ENCODE results near the gene ACOT11. TPM values are rescaled to one million over a fixed set of nuclear protein-coding genes. Genes with fewer than 3 reads are reported as not detected.

ACOT11 gene
- total and polyA plus RNA-seq, 9 of the 15 experiments (the other 6 are each of a cell fraction or from before 2014, with no cell fraction given), result 0.04 to 1.2 (median 0.64) TPM; not detected in 2

DNA sequence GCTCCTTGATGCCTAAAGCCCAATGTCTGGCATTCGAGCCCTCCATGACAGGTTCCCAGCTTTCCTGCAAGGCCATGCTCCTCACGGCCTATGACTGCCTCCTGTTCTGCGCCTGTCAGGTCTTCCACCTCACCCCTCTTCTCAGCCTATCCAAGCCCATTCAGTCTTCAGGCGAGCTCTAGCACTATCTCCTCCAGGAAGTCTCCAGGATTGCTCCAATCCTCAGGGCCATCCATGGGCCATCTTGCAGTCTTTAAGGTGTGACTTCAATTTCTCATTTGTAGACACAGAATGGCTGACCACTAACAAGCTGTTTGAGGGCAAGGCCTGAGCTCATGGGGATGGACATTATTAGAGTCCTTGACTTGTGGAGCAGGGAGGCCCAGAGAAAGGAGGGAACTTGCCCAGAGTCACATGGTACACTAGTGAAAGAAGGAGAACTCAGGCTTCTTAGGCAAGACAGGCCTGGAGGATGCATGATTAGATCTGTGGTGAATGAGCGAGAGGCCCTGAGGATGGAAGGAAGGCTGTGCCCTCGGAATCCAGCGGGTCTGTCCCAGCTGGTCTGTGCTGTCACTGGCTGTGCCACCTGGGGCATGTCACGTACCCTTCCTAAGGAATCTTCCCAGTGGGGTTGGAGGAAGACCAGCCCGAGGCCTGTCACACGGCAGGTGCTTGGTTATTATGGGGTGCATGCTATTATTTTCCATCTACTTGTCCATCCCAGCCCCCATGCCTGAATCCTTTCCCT lies 1.2 kb upstream of the ACOT11 start (continued):
- TF ChIP-seq CBX1 (IDR thresholded peaks at IDR 0.05; ENCODE audit: low read depth), result no peak
- 0 out of 2 replicates have a peak, but pooled peaks have one; percentile 34 for TF ChIP-seq ZNF766 (CRISPR knock-in tag; conservative IDR thresholded peaks at IDR 0.05)
- TF ChIP-seq RNF2 (IDR thresholded peaks at IDR 0.05), result no peak
- no peak for TF ChIP-seq PHF20 (IDR thresholded peaks at IDR 0.05; ENCODE audit: partially characterized antibody)
- TF ChIP-seq ZNF668 (CRISPR knock-in tag; IDR thresholded peaks at IDR 0.05), result no peak
- no peak for TF ChIP-seq SMARCB1 (IDR thresholded peaks at IDR 0.05; ENCODE audit: insufficient read length, low read depth)
- no peak for TF ChIP-seq ZNF3 (CRISPR knock-in tag; IDR thresholded peaks at IDR 0.05)
- no peak for TF ChIP-seq ZNF224 (CRISPR knock-in tag; IDR thresholded peaks at IDR 0.05)
- no peak for TF ChIP-seq JUNB (CRISPR knock-in tag; conservative IDR thresholded peaks at IDR 0.05)
- TF ChIP-seq, protein P1, sequence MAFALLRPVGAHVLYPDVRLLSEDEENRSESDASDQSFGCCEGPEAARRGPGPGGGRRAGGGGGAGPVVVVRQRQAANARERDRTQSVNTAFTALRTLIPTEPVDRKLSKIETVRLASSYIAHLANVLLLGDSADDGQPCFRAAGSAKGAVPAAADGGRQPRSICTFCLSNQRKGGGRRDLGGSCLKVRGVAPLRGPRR (CRISPR knock-in tag; IDR thresholded peaks at IDR 0.05), result no peak
- TF ChIP-seq ZNF239 (CRISPR knock-in tag; IDR thresholded peaks at IDR 0.05), result no peak
- TF ChIP-seq, protein P2, sequence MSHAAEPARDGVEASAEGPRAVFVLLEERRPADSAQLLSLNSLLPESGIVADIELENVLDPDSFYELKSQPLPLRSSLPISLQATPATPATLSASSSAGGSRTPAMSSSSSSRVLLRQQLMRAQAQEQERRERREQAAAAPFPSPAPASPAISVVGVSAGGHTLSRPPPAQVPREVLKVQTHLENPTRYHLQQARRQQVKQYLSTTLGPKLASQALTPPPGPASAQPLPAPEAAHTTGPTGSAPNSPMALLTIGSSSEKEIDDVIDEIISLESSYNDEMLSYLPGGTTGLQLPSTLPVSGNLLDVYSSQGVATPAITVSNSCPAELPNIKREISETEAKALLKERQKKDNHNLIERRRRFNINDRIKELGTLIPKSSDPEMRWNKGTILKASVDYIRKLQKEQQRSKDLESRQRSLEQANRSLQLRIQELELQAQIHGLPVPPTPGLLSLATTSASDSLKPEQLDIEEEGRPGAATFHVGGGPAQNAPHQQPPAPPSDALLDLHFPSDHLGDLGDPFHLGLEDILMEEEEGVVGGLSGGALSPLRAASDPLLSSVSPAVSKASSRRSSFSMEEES (CRISPR knock-in tag; IDR thresholded peaks at IDR 0.05), result peak; percentile 63; the same call in 1 of the 2 replicates
- TF ChIP-seq, protein P3, sequence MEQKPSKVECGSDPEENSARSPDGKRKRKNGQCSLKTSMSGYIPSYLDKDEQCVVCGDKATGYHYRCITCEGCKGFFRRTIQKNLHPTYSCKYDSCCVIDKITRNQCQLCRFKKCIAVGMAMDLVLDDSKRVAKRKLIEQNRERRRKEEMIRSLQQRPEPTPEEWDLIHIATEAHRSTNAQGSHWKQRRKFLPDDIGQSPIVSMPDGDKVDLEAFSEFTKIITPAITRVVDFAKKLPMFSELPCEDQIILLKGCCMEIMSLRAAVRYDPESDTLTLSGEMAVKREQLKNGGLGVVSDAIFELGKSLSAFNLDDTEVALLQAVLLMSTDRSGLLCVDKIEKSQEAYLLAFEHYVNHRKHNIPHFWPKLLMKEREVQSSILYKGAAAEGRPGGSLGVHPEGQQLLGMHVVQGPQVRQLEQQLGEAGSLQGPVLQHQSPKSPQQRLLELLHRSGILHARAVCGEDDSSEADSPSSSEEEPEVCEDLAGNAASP (IDR thresholded peaks at IDR 0.05), result no peak
- TF ChIP-seq TBP (optimal IDR thresholded peaks at IDR 0.05; ENCODE audit: low read depth, low read length), result no peak
- TF ChIP-seq SMAD2 (IDR thresholded peaks at IDR 0.05; ENCODE audit: low read depth, low read length), result no peak
- no peak for TF ChIP-seq RCOR1 (IDR thresholded peaks at IDR 0.05; ENCODE audit: borderline replicate concordance in 1 of 2, low read depth in 2 of 2, low read length in 2 of 2)
- TF ChIP-seq FOSL1 (tag; conservative IDR thresholded peaks at IDR 0.05), result no peak
- TF ChIP-seq CREBBP (IDR thresholded peaks at IDR 0.05; ENCODE audit: low read depth, low read length), result no peak
- no peak for TF ChIP-seq ETS2 (tag; IDR thresholded peaks at IDR 0.05; ENCODE audit: borderline replicate concordance, poor library complexity, severe bottlenecking)
- no peak for TF ChIP-seq ARID1B (IDR thresholded peaks at IDR 0.05)
- TF ChIP-seq RBM34 (IDR thresholded peaks at IDR 0.05; ENCODE audit: borderline replicate concordance, insufficient read depth, low read length), result no peak
- TF ChIP-seq XRCC5 (IDR thresholded peaks at IDR 0.05; ENCODE audit: low read depth, low read length), result no peak
- TF ChIP-seq ZNF436 (CRISPR knock-in tag; IDR thresholded peaks at IDR 0.05), result peak; percentile 75; the same call in 1 of the 2 replicates
- no peak for TF ChIP-seq ZNF408 (CRISPR knock-in tag; IDR thresholded peaks at IDR 0.05; ENCODE audit: low read depth)
- TF ChIP-seq FIP1L1 (IDR thresholded peaks at IDR 0.05; ENCODE audit: low read depth, low read length, poor library complexity, severe bottlenecking), result no peak
- no peak for TF ChIP-seq CEBPG (CRISPR knock-in tag; IDR thresholded peaks at IDR 0.05)
- no peak for TF ChIP-seq CEBPG (tag; conservative IDR thresholded peaks at IDR 0.05 in 1 of 2, IDR thresholded peaks at IDR 0.05 in 1 of 2)
